ENCODE results near the gene ITGB5.

DNA sequence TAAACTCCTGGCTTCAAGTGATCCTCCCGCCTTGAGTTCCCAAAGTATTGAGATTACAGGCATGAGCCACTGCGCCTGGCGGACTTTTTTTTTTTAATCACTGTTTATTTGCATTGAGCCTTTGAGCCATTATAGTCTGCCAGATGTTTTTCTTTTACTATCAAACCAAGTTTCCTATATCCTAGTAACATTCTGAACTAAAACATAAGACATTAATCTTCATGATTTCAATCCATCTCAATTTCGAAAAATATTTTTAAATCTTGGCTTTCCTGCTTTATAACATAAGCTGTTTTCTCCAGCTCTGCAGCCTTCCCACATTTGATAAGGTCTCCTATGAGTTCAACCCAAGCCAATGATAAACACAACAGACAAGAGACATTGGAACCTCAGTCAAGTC is 81.5 kb downstream of the ITGB5 start:
- TF ChIP-seq POLR2AphosphoS5 (IDR thresholded peaks at IDR 0.05; ENCODE audit: insufficient read depth in 1 of 2, low read depth in 1 of 2) (no peak), POLR2A (IDR thresholded peaks at IDR 0.05) (no peak)
- TF ChIP-seq, protein P1, sequence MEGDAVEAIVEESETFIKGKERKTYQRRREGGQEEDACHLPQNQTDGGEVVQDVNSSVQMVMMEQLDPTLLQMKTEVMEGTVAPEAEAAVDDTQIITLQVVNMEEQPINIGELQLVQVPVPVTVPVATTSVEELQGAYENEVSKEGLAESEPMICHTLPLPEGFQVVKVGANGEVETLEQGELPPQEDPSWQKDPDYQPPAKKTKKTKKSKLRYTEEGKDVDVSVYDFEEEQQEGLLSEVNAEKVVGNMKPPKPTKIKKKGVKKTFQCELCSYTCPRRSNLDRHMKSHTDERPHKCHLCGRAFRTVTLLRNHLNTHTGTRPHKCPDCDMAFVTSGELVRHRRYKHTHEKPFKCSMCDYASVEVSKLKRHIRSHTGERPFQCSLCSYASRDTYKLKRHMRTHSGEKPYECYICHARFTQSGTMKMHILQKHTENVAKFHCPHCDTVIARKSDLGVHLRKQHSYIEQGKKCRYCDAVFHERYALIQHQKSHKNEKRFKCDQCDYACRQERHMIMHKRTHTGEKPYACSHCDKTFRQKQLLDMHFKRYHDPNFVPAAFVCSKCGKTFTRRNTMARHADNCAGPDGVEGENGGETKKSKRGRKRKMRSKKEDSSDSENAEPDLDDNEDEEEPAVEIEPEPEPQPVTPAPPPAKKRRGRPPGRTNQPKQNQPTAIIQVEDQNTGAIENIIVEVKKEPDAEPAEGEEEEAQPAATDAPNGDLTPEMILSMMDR (IDR thresholded peaks at IDR 0.05), result no peak
